ENCODE measurements around the gene REC114. TPM values are rescaled to one million over a fixed set of nuclear protein-coding genes. Genes with fewer than 3 reads are reported as not detected.

REC114 gene
- total and polyA plus RNA-seq, 9 of the 15 experiments (the other 6 are each of a cell fraction or from before 2014, with no cell fraction given) = 0.07 to 0.24 TPM; not detected in 7

DNA sequence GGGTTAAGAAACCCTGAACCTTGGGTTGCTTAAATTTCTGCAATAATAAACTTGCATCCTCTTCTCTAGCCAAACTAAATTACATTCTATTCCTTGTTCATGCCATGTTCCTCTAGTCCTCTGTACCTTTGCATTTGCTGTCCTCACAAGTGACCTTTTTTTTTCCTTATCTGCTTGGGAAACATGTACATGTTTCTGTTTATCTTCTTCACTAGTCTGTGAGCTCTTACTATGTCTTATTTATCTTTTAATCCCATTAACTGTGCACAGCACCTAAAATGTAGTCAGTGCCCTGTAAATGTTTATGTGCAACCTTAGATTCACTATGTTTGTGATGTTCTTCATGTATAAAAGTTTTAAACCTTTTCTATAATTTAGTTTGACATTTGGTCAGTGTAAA lies 61.9 kb downstream of the REC114 start (continued):
- TF ChIP-seq MEF2D (tag; conservative IDR thresholded peaks at IDR 0.05; ENCODE audit: low read depth) (no peak), PHTF2 (CRISPR knock-in tag; IDR thresholded peaks at IDR 0.05) (no peak), HEY1 (CRISPR knock-in tag; IDR thresholded peaks at IDR 0.05; ENCODE audit: borderline replicate concordance) (no peak), RFX5 (IDR thresholded peaks at IDR 0.05; ENCODE audit: low read depth, low read length) (no peak), NCOR1 (IDR thresholded peaks at IDR 0.05) (peak; percentile 94), ZNF184 (CRISPR knock-in tag; IDR thresholded peaks at IDR 0.05) (no peak), ESRRA (IDR thresholded peaks at IDR 0.05; ENCODE audit: borderline replicate concordance, low read depth) (peak; percentile 30; the same call in 1 of the 2 replicates), ZNF212 (CRISPR knock-in tag; IDR thresholded peaks at IDR 0.05) (no peak), ATF1 (CRISPR knock-in tag; IDR thresholded peaks at IDR 0.05) (no peak), ATF1 (tag; IDR thresholded peaks at IDR 0.05) (no peak), XRCC4 (IDR thresholded peaks at IDR 0.05; ENCODE audit: extremely low read depth, insufficient read depth, insufficient read length) (no peak), RBBP5 (IDR thresholded peaks at IDR 0.05; ENCODE audit: borderline replicate concordance, insufficient read depth, low read length, poor library complexity, severe bottlenecking) (no peak), ZNF644 (tag; IDR thresholded peaks at IDR 0.05; ENCODE audit: low read depth) (no peak), TARDBP (IDR thresholded peaks at IDR 0.05) (no peak), DPF2 (IDR thresholded peaks at IDR 0.05) (peak; percentile 98), MCM7 (IDR thresholded peaks at IDR 0.05) (no peak)
- TF ChIP-seq, protein P1, sequence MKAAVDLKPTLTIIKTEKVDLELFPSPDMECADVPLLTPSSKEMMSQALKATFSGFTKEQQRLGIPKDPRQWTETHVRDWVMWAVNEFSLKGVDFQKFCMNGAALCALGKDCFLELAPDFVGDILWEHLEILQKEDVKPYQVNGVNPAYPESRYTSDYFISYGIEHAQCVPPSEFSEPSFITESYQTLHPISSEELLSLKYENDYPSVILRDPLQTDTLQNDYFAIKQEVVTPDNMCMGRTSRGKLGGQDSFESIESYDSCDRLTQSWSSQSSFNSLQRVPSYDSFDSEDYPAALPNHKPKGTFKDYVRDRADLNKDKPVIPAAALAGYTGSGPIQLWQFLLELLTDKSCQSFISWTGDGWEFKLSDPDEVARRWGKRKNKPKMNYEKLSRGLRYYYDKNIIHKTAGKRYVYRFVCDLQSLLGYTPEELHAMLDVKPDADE (conservative IDR thresholded peaks at IDR 0.05; ENCODE audit: control insufficient read depth, low read depth, low read length) = no peak
- TF ChIP-seq, protein P2, sequence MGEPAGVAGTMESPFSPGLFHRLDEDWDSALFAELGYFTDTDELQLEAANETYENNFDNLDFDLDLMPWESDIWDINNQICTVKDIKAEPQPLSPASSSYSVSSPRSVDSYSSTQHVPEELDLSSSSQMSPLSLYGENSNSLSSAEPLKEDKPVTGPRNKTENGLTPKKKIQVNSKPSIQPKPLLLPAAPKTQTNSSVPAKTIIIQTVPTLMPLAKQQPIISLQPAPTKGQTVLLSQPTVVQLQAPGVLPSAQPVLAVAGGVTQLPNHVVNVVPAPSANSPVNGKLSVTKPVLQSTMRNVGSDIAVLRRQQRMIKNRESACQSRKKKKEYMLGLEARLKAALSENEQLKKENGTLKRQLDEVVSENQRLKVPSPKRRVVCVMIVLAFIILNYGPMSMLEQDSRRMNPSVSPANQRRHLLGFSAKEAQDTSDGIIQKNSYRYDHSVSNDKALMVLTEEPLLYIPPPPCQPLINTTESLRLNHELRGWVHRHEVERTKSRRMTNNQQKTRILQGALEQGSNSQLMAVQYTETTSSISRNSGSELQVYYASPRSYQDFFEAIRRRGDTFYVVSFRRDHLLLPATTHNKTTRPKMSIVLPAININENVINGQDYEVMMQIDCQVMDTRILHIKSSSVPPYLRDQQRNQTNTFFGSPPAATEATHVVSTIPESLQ (CRISPR knock-in tag; IDR thresholded peaks at IDR 0.05) = no peak
- TF ChIP-seq, protein P3, sequence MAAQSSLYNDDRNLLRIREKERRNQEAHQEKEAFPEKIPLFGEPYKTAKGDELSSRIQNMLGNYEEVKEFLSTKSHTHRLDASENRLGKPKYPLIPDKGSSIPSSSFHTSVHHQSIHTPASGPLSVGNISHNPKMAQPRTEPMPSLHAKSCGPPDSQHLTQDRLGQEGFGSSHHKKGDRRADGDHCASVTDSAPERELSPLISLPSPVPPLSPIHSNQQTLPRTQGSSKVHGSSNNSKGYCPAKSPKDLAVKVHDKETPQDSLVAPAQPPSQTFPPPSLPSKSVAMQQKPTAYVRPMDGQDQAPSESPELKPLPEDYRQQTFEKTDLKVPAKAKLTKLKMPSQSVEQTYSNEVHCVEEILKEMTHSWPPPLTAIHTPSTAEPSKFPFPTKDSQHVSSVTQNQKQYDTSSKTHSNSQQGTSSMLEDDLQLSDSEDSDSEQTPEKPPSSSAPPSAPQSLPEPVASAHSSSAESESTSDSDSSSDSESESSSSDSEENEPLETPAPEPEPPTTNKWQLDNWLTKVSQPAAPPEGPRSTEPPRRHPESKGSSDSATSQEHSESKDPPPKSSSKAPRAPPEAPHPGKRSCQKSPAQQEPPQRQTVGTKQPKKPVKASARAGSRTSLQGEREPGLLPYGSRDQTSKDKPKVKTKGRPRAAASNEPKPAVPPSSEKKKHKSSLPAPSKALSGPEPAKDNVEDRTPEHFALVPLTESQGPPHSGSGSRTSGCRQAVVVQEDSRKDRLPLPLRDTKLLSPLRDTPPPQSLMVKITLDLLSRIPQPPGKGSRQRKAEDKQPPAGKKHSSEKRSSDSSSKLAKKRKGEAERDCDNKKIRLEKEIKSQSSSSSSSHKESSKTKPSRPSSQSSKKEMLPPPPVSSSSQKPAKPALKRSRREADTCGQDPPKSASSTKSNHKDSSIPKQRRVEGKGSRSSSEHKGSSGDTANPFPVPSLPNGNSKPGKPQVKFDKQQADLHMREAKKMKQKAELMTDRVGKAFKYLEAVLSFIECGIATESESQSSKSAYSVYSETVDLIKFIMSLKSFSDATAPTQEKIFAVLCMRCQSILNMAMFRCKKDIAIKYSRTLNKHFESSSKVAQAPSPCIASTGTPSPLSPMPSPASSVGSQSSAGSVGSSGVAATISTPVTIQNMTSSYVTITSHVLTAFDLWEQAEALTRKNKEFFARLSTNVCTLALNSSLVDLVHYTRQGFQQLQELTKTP (IDR thresholded peaks at IDR 0.05; ENCODE audit: low read depth in 1 of 2, partially characterized antibody in 2 of 2) = peak in 1 of 2 experiments; percentile 55
- TF ChIP-seq, protein P4, sequence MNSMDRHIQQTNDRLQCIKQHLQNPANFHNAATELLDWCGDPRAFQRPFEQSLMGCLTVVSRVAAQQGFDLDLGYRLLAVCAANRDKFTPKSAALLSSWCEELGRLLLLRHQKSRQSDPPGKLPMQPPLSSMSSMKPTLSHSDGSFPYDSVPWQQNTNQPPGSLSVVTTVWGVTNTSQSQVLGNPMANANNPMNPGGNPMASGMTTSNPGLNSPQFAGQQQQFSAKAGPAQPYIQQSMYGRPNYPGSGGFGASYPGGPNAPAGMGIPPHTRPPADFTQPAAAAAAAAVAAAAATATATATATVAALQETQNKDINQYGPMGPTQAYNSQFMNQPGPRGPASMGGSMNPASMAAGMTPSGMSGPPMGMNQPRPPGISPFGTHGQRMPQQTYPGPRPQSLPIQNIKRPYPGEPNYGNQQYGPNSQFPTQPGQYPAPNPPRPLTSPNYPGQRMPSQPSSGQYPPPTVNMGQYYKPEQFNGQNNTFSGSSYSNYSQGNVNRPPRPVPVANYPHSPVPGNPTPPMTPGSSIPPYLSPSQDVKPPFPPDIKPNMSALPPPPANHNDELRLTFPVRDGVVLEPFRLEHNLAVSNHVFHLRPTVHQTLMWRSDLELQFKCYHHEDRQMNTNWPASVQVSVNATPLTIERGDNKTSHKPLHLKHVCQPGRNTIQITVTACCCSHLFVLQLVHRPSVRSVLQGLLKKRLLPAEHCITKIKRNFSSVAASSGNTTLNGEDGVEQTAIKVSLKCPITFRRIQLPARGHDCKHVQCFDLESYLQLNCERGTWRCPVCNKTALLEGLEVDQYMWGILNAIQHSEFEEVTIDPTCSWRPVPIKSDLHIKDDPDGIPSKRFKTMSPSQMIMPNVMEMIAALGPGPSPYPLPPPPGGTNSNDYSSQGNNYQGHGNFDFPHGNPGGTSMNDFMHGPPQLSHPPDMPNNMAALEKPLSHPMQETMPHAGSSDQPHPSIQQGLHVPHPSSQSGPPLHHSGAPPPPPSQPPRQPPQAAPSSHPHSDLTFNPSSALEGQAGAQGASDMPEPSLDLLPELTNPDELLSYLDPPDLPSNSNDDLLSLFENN (IDR thresholded peaks at IDR 0.05; ENCODE audit: low read depth in 2 of 2, low read length in 2 of 2) = 0 out of 4 replicates have a peak, but pooled peaks of 1 of the 2 experiments have one; percentile 40

Measured in K562 (cell line).